ENCODE measurements around the gene STRIT1. TPM values are rescaled to one million over a fixed set of nuclear protein-coding genes. Genes with fewer than 3 reads are reported as not detected.

The STRIT1 gene
- polyA plus RNA-seq (ENCODE audit: insufficient read length in 4 of 4), result 1 to 10 TPM in 3 of 4 donors, not detected in 1; 2.3 to 2.8 (median 2.3) TPM

GRCh38 chr3:155293516-155293915, at the start of gene STRIT1:
TSS of gene STRIT1 (minus strand) at chr3:155293683.
- no peak for DNase-seq (ENCODE audit: low read depth in 4 of 4, low spot score in 3 of 4)

- DNase-seq (ENCODE audit: low read depth in 4 of 4, low spot score in 3 of 4), result no peak
These were observed 48.9 kb upstream of the STRIT1 start for GRCh38 chr3:155342344-155342743.

- DNase-seq (ENCODE audit: low read depth in 4 of 4, low spot score in 3 of 4), result no peak
These were observed 45.6 kb upstream of the STRIT1 start for GRCh38 chr3:155339052-155339451.

GRCh38 chr3:155335724-155336354, 42.4 kb upstream of the STRIT1 start:
- no peak for DNase-seq (ENCODE audit: low read depth in 4 of 4, low spot score in 3 of 4)

GRCh38 chr3:155334914-155335723, 41.6 kb upstream of the STRIT1 start:
- no peak for DNase-seq (ENCODE audit: low read depth in 4 of 4, low spot score in 3 of 4)

GRCh38 chr3:155334215-155334913, 40.9 kb upstream of the STRIT1 start:
- no peak for DNase-seq (ENCODE audit: low read depth in 4 of 4, low spot score in 3 of 4)

- no peak for DNase-seq (ENCODE audit: low read depth in 4 of 4, low spot score in 3 of 4)
These were observed 39.2 kb upstream of the STRIT1 start for GRCh38 chr3:155332716-155333115.

GRCh38 chr3:155331078-155331477, 37.6 kb upstream of the STRIT1 start:
- no peak for DNase-seq (ENCODE audit: low read depth in 4 of 4, low spot score in 3 of 4)

GRCh38 chr3:155330370-155330769, 36.9 kb upstream of the STRIT1 start:
- no peak for DNase-seq (ENCODE audit: low read depth in 4 of 4, low spot score in 3 of 4)

- DNase-seq (ENCODE audit: low read depth in 4 of 4, low spot score in 3 of 4), result no peak
These were observed 36.1 kb upstream of the STRIT1 start for GRCh38 chr3:155329513-155330048.

- DNase-seq (ENCODE audit: low read depth in 4 of 4, low spot score in 3 of 4), result no peak
These were observed 34.4 kb upstream of the STRIT1 start for GRCh38 chr3:155327871-155328270.

- no peak for DNase-seq (ENCODE audit: low read depth in 4 of 4, low spot score in 3 of 4)
These were observed 33.9 kb upstream of the STRIT1 start for GRCh38 chr3:155327430-155327829.

- DNase-seq (ENCODE audit: low read depth in 4 of 4, low spot score in 3 of 4), result no peak
These were observed 33.4 kb upstream of the STRIT1 start for GRCh38 chr3:155326901-155327300.

GRCh38 chr3:155326244-155326643, 32.8 kb upstream of the STRIT1 start:
- DNase-seq (ENCODE audit: low read depth in 4 of 4, low spot score in 3 of 4), result no peak

GRCh38 chr3:155325263-155325835, 31.9 kb upstream of the STRIT1 start:
- no peak for DNase-seq (ENCODE audit: low read depth in 4 of 4, low spot score in 3 of 4)

- peak; percentile 46 to 55 (median 52) for DNase-seq (ENCODE audit: low read depth in 4 of 4, low spot score in 3 of 4)
These were observed 29.7 kb upstream of the STRIT1 start for GRCh38 chr3:155323063-155323666.

GRCh38 chr3:155321418-155321817, 27.9 kb upstream of the STRIT1 start:
- DNase-seq (ENCODE audit: low read depth in 4 of 4, low spot score in 3 of 4), result no peak

GRCh38 chr3:155320934-155321333, 27.5 kb upstream of the STRIT1 start:
- DNase-seq (ENCODE audit: low read depth in 4 of 4, low spot score in 3 of 4), result no peak

- DNase-seq (ENCODE audit: low read depth in 4 of 4, low spot score in 3 of 4), result no peak
These were observed 25.3 kb upstream of the STRIT1 start for GRCh38 chr3:155318740-155319139.

GRCh38 chr3:155317211-155317610, 23.7 kb upstream of the STRIT1 start:
- no peak for DNase-seq (ENCODE audit: low read depth in 4 of 4, low spot score in 3 of 4)

Data from left renal pelvis (tissue), 4 donors.